ENCODE data around the gene UQCR10.
"Not testable (repeated sequence)": the region's sequence is repeated elsewhere in the genome, so short reads cannot be mapped to it uniquely, and the experiment has no call there.

UQCR10 gene

DNA sequence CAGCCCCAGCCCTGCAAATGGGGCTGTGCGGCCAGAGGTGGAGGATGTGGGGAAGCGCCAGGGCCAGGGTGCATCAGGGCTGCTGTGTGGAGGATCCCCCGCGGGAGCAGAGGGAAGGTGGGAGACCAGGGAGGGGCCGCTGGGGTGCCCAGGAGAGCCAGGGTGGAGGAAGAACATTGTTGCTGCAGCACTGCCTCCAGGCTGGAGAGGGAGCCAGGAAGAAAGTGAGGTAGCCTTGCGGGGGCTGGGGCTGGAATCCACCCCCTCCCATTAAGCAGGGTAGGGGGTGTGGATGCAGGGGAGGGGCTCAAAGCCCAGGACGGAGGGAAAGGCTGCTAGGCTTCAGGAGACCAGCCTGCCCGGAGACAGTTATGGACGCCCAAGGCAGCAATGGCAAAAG is 32.3 kb upstream of the UQCR10 start:
- no peak for DNase-seq (ENCODE audit: low read depth)
- H3K4me3 ChIP-seq (ENCODE audit: low read depth, low read length) = no peak overlapping the region

DNA sequence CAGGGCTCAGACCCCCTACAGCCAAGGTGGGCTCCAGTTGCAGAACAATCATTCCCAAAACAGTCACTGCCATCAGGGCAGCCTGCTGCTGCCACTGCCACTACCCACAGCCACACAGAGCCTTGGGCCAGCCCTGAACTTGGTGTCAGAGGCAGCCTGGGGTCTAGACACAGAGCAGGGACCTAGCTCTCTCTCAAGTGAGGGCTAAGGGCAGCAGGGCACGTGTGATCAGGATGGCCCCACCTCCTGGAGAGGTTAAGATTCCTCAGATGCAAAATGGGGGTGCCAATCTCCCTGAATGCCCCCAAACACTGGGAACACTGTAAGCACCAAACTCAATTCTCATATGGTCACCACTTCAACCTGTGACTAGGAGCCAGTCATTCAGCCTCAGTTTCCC is 31.8 kb upstream of the UQCR10 start:
- no peak overlapping the region for H3K4me3 ChIP-seq (ENCODE audit: low read depth, low read length)
- no peak for DNase-seq (ENCODE audit: low read depth)

DNA sequence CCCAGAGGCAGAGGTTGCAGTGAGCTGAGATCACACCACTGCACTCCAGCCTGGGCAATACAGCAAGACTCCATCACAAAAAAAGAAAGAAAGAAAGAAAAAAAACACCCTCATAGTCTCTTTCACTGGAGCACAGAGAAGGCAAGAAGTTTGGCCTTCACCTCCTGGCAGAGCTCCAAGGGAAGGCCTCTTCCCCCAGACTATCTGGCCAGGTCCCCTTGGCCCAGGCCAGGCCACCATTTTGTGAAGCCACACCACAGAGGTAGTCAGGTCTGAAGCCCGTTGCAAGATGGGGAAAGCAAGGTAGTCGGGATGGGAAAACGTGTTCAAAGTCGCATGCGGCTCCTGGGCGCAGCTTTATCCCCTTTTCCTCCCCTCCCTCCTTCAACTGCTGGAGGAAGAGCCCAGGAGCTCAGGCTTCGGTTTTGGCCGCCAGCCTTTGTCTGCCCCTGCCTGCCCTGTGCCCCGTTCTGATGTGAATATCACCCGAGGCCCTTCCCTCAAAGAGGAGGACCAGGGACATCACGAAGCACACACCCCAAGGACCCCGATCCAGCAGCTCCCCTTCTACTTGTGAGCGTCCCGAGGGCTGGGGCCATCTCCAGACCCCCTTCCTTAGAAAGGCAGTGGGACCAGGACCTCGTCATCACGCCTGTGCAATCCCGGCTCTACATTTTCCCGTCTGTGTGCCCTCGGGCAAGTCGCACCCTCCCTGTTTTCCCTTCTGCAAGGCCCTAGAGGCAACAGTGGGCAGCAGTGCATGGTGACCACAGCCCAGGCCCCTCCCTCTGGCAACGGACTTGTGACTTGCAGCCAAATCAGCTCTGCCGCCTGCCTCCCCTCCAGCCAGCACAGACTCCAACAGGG is 29.7 kb upstream of the UQCR10 start:
- no peak for DNase-seq (ENCODE audit: low read depth)

DNA sequence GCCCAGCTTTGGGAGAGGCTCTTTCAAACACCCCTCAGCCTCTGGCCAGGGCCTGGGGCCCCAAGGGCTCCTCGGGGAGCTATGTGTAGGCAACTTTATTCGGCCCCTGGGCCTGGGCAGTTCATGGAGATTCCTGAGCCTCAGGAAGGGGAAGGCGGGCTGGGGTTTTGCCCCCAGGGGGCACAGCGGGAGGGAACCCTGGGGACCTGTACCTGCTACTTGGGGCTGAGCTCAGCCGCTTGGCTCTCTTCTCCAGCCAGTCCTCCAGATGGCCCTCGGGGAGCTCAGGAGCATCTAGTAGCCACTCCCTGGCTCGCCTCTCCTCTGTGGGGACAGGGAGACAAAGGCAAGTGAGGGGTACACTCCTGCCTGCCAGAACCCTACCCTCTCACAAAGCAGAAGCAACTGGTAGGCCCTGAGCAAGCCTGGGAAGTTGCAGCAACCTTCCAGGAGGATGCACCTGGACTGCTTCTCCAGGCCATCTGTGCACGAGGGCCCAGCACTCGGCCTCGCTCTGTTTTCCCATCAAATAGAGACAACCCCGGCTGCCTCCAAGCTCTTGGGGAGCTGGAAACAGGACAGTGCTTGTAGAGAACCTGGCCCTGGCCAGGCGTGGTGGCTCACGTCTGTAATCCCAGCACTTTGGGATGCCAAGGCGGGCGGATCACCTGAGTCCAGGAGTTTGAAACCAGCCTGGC is 28.9 kb upstream of the UQCR10 start:
- H3K4me3 ChIP-seq (ENCODE audit: low read depth, low read length) = no peak overlapping the region
- DNase-seq (ENCODE audit: low read depth) = no peak

More for the DNA sequence above, 29.7 kb upstream of the UQCR10 start:
- no peak overlapping the region for H3K4me3 ChIP-seq (ENCODE audit: low read depth, low read length)

DNA sequence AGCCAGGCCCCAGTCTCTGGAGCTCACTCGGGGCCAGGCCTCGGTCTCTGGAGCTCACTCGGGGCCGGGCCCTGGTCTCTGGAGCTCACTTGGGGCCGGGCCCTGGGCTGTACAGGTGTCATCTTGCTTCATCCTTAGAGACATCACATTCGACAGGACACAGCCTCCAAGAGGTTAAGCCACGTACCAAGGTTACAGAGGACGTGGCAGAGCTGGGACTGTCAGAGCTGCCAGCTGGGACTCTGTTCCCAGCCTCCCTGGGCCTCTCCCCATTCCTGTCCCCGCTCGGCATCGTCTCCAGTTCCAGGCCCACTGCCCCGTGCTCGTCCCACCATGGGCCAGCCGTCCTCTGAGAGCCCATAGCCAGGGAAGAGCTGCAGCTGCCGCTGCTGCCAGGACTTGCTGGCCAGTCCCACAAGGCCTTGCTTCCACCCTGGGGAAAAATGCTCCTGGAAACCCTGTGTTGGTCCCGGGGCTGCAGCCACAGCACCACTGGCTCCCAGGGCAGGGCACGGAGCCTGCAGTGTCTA is 27.8 kb upstream of the UQCR10 start:
- H3K4me3 ChIP-seq (ENCODE audit: low read depth, low read length) = no peak overlapping the region
- no peak for DNase-seq (ENCODE audit: low read depth)

DNA sequence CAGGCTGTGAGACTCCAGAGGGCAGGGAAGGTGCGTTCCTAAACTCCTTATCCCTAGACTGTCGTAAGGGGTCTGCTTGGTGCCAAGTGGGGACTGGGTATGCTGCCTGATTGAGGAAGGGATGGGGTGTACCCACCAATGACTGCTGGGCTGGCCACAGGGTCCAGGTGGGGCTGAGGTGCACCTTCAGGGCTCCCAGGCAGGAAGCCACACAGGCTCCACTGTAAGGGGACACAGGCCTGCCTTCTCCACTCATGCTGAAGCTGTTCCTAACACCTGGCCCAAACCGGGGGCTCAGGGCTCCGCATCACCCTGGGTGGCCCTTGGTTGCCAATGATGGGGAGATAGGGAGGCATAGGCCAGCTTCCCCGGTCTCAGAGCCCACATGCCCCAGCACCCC is 27.0 kb upstream of the UQCR10 start:
- H3K4me3 ChIP-seq (ENCODE audit: low read depth, low read length) = no peak overlapping the region

DNA sequence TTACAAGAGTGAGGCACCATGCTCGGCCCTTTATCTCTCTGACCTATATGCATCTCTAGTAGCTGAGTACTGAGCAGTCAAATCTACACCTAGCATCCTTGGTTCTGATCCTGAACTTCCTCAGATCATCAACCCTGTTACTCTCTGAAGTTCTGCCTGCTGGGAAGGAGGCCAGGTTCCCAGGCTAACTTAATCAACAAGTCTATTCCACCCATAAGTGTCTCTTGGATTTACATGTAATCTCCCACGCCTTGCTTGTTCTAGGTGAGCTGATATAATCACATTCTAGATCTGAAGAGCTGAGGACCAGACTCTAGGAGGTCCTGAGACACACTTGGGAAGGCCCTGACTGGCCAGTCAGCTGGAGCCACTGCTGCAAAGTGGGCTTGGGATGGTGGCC is 25.2 kb upstream of the UQCR10 start:
- H3K4me3 ChIP-seq (ENCODE audit: low read depth, low read length) = no peak overlapping the region
- DNase-seq (ENCODE audit: low read depth) = no peak

More for the DNA sequence above, 27.0 kb upstream of the UQCR10 start:
- no peak for DNase-seq (ENCODE audit: low read depth)

DNA sequence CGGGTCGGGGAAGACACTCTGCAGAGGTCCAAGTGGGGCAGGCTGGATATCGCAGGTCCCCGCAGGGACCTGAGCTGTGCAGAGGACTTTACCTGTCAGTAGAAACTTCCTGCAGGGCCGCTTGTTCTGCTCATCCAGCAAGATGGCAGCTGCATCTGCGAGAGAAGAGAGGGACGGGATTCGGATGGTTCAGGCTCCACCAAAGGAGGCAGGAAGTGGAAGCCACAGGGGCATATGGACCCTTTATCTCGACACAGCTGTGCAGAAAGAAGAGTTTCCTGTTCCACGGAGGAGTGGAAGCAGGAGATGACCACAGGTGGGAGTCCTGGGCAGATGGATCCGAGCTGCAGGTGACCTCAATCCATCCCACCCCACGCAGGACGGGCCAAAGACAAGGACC is 24.8 kb upstream of the UQCR10 start:
- no peak for DNase-seq (ENCODE audit: low read depth)
- no peak overlapping the region for H3K4me3 ChIP-seq (ENCODE audit: low read depth, low read length)

DNA sequence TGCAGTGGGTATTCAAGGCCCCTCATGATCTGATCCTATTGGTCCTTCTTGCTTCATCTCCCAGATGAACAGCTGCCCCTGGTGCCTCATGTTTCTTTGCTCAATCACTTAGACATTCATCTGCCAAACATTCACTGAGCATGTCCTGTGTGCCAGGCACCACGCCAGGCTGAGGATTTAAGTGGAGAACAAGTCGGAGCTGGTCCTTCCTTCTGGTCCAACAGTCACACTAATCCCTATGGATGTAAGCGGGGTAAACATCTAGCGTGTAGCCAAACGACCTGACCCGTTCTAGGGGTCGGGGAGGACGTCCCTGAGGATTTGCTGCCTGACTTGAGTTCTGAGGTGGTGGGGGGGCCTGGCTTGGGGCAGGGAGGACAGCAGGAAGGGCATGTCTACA is 22.3 kb upstream of the UQCR10 start:
- DNase-seq (ENCODE audit: low read depth) = peak; percentile 54
- no peak overlapping the region for H3K4me3 ChIP-seq (ENCODE audit: low read depth, low read length)

DNA sequence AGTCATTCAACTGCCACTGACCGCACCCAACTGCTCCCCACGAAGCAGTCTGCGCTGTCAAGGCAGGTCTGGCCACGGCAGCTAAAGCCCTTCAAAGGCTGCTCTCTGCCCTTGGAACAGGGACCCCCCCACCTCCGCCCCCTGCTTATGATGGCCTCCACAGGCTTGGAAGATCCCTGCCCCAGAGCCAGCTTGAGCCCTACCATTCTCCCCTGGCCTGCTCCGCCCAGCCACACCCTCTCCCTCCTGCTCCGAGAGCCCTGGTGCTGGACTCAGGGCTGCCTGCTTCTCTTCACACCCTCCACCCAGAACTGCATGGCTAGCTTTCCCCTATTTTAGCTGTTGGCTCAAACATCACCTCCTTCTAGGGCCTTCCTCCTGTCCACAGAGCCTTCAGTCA is 19.3 kb upstream of the UQCR10 start:
- no peak for DNase-seq (ENCODE audit: low read depth)
- H3K4me3 ChIP-seq (ENCODE audit: low read depth, low read length) = no peak overlapping the region

DNA sequence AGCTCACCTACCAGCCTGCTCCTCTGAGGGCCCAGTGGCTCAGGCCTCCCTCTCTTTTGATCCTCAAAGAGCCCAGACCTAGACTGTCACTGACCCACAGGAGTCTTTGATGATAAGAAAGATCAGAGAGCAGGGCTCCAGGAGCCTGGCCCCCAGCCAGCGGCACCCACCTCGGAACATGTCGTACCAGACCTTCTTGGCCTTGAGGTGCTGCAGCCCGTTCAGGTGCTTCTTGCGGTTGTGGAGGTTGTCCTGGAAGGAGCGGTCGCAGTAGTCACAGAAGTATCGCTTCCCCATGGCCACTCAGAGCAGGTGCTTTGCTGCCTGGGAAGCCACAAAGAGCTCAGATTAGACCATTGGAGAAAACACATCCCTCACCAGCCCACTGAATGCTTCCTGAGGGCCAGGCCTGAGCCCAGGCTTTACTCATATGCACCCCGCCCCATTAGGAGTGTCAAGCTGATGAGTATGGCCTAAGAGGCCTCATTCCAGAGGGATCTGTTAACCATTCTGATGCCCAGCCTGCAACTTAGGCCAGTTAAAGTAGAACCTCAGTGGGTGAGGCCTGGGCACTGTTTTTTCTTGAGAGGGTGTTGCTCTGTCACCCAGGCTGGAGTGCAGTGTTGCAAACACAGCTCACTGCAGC is 18.8 kb upstream of the UQCR10 start:
- H3K4me3 ChIP-seq (ENCODE audit: low read depth, low read length) = no peak overlapping the region
- no peak for DNase-seq (ENCODE audit: low read depth)

DNA sequence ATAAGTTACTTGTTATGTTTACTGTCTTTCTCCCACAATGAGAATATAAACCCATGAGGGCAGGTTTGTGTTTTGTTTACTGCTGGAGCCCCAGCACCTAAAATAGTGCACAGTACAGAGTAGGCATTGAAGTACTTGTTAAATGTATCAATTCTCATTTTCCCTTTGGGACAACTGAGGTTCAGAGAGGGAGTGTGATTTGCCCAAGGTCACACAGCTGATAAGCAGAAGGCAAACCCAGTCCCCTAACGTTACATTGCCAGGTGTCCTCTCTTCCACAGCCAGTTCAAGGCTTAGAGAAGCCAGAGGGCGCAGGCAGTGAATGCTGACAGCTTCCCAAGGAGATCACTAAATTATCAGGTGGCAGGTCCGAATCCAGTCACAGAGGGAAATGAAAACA is 17.1 kb upstream of the UQCR10 start:
- no peak for DNase-seq (ENCODE audit: low read depth)
- no peak overlapping the region for H3K4me3 ChIP-seq (ENCODE audit: low read depth, low read length)

DNA sequence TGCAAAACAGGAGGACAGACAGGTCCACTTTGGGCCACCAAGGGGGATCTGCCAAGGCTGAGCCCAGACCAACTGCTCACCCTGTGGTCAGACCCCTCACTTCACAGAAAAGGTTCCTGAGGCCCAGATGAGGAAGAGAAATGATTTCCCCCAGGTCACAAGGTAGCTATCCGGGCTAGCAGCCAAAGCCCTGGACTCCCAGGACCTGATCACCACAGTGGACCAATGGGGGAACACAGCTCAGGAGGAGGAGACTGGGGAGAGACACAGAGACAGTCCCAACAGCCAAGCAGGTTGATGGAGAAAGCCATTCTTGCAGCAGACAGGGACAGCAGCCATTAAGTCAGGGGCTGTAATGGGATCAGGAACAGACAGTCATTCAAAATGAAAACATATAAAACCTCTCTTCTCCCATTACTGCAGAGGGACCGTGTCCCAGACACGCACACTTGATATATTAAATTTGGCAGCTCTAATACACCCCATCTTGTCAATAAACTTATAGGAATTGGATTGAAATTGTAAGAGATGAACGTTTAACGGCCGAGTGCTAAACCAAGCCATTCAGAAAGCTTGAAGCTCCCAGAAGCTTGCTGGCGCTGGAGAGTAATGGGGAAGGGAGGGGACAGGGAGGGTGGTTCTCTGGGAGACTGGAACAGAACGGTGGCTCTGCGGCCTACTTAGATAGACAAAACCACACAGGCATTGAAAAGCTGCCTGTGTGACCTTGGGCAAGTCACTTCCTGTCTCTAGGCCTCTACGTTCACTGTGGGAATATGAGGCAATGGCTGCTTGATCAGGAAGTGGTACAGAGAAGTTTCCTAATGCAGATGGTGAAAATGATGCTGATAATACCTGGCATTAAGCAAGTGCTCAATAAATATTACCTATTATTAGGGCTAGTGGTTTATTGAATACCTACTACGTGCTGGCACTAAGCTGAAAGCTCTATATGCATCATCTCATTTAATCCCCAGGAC is 16.3 kb upstream of the UQCR10 start:
- no peak overlapping the region for H3K4me3 ChIP-seq (ENCODE audit: low read depth, low read length)
- no peak for DNase-seq (ENCODE audit: low read depth)

DNA sequence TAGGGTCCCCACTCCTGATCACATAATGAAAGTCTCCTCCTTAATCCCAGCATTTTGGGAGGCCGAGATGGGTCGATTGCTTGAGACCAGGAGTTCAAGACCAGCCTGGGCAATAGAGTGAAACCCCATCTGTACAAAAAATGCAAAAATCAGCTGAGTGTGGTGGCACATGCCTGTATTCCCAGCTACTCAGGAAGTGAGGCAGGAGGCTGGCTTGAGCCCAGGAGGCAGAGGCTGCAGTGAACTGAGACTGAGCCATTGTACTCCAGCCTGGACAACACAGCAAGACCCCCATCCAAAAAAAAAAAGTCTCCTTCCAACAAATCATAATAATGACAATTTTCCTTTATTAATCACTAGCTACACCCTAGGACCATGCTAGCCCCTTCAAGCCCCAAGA is 15.5 kb upstream of the UQCR10 start:
- DNase-seq (ENCODE audit: low read depth) = no peak
- H3K4me3 ChIP-seq (ENCODE audit: low read depth, low read length) = no peak overlapping the region

DNA sequence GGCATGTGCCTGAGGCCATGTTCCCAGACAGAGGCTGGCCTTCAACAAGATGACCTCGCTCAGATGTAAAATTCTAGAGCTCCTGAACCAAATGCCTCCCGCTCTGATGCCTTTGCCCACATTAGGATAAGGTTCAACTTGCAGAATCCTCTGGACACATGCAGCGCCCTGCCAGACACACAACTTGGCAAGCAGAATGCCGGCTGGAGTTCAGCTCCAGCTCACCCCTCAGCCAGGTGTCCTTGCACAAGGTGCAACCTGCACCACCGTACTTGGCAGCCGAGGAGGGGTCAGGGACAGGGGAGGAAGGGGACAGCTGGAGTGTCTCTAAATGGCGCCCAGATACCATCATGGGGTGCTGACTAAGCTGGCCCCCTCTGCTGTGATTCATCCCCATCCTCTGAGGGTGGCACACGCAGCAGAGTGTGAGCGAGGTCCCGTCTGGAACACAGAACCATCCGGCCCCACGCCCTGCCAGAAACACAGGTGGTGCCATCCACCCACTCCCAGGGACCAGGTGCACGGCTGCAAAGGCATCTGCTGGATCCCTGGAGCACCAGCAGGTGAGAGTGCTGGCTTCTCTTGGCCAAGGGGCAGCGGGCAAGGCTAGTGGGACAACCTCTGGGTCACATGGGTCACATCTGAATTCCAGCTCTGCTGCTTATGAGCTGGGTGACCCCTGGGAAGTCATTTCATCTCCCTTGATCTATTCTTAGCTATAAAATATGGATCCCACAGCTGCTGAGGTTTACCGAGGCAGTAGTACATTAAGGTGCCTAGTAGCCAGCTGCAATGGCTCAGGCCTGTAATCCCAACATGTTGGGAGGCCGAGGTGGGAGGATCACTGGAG is 13.1 kb upstream of the UQCR10 start:
- no peak for DNase-seq (ENCODE audit: low read depth)
- no peak overlapping the region for H3K4me3 ChIP-seq (ENCODE audit: low read depth, low read length)

DNA sequence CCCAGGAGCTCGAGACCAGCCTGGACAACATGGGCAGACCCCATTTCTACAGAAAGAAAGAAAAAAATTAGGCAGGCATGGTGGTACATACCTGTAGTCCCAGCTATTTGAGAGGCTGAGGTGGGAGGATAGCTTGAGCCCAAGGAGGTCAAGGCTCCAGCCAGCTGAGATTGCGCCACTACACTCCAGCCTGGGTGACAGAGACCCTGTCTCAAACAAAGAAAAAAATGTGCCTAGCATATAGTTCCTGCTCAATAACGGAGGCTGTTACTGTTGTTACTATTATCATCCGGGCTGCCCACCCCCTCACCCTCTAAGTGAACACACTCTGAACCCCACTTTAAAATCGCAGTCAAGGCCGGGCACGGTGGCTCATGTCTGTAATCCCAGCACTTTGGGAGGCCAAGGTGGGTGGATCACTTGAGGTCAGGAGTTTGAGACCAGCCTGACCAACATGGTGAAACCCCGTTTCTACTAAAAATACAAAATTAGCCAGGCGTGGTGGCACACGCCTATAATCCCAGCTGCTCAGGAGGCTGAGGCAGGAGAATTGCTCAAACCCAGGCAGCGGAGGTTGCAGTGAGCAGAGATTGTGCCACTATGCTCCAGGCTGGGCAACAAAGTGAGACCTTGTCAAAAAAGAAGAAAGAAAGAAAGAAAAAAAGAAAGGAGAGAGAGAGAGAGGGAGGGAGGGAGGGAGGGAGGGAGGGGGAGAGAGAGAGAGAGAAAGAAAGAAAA is 12.3 kb upstream of the UQCR10 start:
- not testable (repeated sequence) for H3K4me3 ChIP-seq (ENCODE audit: low read depth, low read length); DNase-seq (ENCODE audit: low read depth)

DNA sequence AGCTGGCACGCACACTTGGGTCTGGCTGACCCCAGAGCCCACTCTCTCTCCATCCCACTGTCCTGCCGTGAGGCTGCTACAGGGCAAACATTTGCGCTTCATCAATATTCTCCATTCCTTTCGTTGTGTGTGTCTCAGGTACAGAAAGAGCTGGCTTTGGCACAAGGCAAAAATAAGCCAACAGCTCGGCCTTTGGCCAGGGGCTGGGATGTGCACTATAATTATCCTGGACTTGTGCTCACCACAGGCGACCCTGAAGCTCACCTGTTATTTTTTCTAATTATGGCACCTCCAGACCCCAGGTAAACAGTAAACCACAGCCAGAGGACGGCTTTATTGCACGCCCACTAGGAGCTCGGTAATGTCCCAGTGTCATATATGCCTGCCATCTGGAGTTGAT is 11.3 kb upstream of the UQCR10 start:
- DNase-seq (ENCODE audit: low read depth) = no peak
- no peak overlapping the region for H3K4me3 ChIP-seq (ENCODE audit: low read depth, low read length)

DNA sequence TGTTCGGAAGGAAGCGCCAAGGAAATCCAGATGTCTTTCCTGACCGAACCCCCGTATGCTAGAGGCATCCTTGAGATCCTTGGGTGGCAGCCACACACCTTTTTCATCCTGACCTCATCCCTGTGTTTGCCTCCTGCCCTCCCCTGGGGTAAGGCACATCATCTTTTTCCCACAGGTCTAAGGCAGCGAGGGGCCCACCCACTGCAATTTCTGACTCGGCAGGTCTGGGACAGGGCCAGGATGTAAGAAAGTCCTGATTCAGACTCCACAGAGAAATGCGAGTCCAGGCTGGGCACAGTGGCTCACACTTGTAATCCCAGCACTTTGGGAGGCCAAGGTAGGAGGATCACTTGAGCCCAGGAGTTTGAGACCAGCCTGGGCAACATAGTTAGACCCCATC is 10.8 kb upstream of the UQCR10 start:
- H3K4me3 ChIP-seq (ENCODE audit: low read depth, low read length) = no peak overlapping the region
- no peak for DNase-seq (ENCODE audit: low read depth)

Data from skeletal muscle cell (primary cell).